ENCODE measurements around the gene GTF2A2.

Gene GTF2A2

DNA sequence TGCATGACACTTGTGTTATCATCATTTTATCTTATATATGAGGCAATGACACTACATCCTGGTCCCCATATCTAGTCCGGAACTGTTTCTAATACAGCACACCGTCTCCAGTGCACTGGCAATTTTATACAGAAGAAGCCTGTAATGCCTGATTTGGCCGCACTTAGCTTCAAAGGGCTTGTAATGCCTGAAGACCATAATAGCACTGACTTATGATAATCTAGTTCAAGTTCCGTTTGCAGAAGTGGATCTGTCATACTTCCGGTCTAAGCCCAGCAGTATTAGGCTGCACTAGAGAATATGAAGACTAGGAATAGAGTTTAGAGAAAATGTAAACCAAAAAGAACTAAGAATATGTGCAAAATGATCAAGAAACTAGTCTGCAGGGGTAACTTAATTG lies 30.5 kb upstream of the GTF2A2 start:
- no peaks in the 10 kb centered on the region for H3K27me3 ChIP-seq (ENCODE audit: insufficient read depth, low read length)
- peaks cover 7% of the 10 kb centered on the region for H3K36me3 ChIP-seq (ENCODE audit: insufficient read depth, low read length)
- no peak overlapping the region for H2AFZ ChIP-seq (ENCODE audit: low read depth, low read length)
- H3K4me1 ChIP-seq (ENCODE audit: insufficient read depth, low read length), result peaks cover 12% of the 10 kb centered on the region
- H3K9me3 ChIP-seq (ENCODE audit: low read length), result no peaks in the 10 kb centered on the region
- peak overlapping the region; percentile 100 for H3K4me3 ChIP-seq (ENCODE audit: low read length)

DNA sequence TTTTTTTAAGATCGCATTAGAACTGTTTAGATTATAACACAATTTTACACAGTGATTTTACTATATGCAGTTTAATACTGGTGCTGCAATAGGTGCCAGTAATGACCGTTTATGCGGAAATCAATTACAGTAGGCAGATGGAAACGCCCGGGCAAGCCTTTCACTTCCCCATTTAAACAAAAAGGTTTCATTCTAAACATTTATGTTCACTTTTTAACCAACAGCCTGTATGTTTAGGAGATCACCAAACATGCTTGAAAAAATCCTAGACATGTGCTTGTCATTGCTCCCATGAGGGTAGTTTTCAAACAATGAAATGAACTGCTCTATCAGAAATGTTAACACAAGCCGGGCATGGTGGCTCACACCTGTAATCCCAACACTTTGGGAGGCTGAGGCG lies 29.1 kb upstream of the GTF2A2 start:
- peaks cover 12% of the 10 kb centered on the region for H3K4me1 ChIP-seq (ENCODE audit: insufficient read depth, low read length)
- peaks cover 17% of the 10 kb centered on the region for H3K36me3 ChIP-seq (ENCODE audit: insufficient read depth, low read length)
- H3K4me3 ChIP-seq (ENCODE audit: low read length), result no peak overlapping the region
- no peak overlapping the region for H2AFZ ChIP-seq (ENCODE audit: low read depth, low read length)
- H3K9me3 ChIP-seq (ENCODE audit: low read length), result no peaks in the 10 kb centered on the region
- H3K27me3 ChIP-seq (ENCODE audit: insufficient read depth, low read length), result no peaks in the 10 kb centered on the region

- H2AFZ ChIP-seq (ENCODE audit: low read depth, low read length), result no peak overlapping the region
- peaks cover 23% of the 10 kb centered on the region for H3K36me3 ChIP-seq (ENCODE audit: insufficient read depth, low read length)
- no peaks in the 10 kb centered on the region for H3K9me3 ChIP-seq (ENCODE audit: low read length)
- no peak overlapping the region for H3K4me3 ChIP-seq (ENCODE audit: low read length)
- no peaks in the 10 kb centered on the region for H3K27me3 ChIP-seq (ENCODE audit: insufficient read depth, low read length)
- H3K4me1 ChIP-seq (ENCODE audit: insufficient read depth, low read length), result peaks cover 12% of the 10 kb centered on the region
Observed at GRCh38 chr15:59685737-59686297, 28.5 kb upstream of the GTF2A2 start.

GRCh38 chr15:59680870-59681269 lies 23.6 kb upstream of the GTF2A2 start:
- Histone ChIP-seq H2AFZ (ENCODE audit: low read depth, low read length) (no peak overlapping the region), H3K4me3 (ENCODE audit: low read length) (no peak overlapping the region), H3K4me1 (ENCODE audit: insufficient read depth, low read length) (no peaks in the 10 kb centered on the region), H3K27me3 (ENCODE audit: insufficient read depth, low read length) (no peaks in the 10 kb centered on the region), H3K9me3 (ENCODE audit: low read length) (no peaks in the 10 kb centered on the region), H3K36me3 (ENCODE audit: insufficient read depth, low read length) (peaks cover 63% of the 10 kb centered on the region)

GRCh38 chr15:59680346-59680745 lies 23.0 kb upstream of the GTF2A2 start:
- Histone ChIP-seq H3K27me3 (ENCODE audit: insufficient read depth, low read length) (no peaks in the 10 kb centered on the region), H2AFZ (ENCODE audit: low read depth, low read length) (no peak overlapping the region), H3K4me1 (ENCODE audit: insufficient read depth, low read length) (no peaks in the 10 kb centered on the region), H3K9me3 (ENCODE audit: low read length) (no peaks in the 10 kb centered on the region), H3K4me3 (ENCODE audit: low read length) (no peak overlapping the region), H3K36me3 (ENCODE audit: insufficient read depth, low read length) (peaks cover 66% of the 10 kb centered on the region)

- Histone ChIP-seq H3K4me3 (ENCODE audit: low read length) (no peak overlapping the region), H3K27me3 (ENCODE audit: insufficient read depth, low read length) (no peaks in the 10 kb centered on the region), H3K9me3 (ENCODE audit: low read length) (no peaks in the 10 kb centered on the region), H3K4me1 (ENCODE audit: insufficient read depth, low read length) (no peaks in the 10 kb centered on the region), H3K36me3 (ENCODE audit: insufficient read depth, low read length) (peaks cover 80% of the 10 kb centered on the region), H2AFZ (ENCODE audit: low read depth, low read length) (no peak overlapping the region)
Observed at GRCh38 chr15:59678620-59679019, 21.3 kb upstream of the GTF2A2 start.

DNA sequence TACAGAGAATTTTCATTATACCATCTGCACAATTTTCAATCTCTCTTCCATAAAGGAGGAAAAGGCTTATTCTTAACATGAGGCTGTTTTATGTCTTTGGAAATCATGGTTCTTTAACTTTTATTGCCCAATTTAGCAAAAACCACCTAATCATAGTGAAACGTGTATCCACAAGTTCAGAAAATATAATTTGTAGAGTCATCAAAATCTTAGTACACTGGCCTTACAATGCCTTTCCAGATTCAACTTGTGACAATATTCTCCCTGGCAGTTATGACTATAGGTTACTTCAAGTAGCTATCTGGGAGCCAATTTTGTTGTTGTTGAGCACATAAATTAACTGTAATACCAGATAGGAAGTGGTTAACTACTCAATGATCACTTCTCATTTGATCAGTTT lies 20.9 kb upstream of the GTF2A2 start:
- Histone ChIP-seq H3K4me1 (ENCODE audit: insufficient read depth, low read length) (no peaks in the 10 kb centered on the region), H2AFZ (ENCODE audit: low read depth, low read length) (no peak overlapping the region), H3K4me3 (ENCODE audit: low read length) (no peak overlapping the region), H3K9me3 (ENCODE audit: low read length) (no peaks in the 10 kb centered on the region), H3K36me3 (ENCODE audit: insufficient read depth, low read length) (peaks cover 84% of the 10 kb centered on the region), H3K27me3 (ENCODE audit: insufficient read depth, low read length) (no peaks in the 10 kb centered on the region)

GRCh38 chr15:59676565-59676964 lies 19.2 kb upstream of the GTF2A2 start:
- H3K27me3 ChIP-seq (ENCODE audit: insufficient read depth, low read length), result no peaks in the 10 kb centered on the region
- H3K4me3 ChIP-seq (ENCODE audit: low read length), result no peak overlapping the region
- H3K4me1 ChIP-seq (ENCODE audit: insufficient read depth, low read length), result no peaks in the 10 kb centered on the region
- H2AFZ ChIP-seq (ENCODE audit: low read depth, low read length), result no peak overlapping the region
- no peaks in the 10 kb centered on the region for H3K9me3 ChIP-seq (ENCODE audit: low read length)
- H3K36me3 ChIP-seq (ENCODE audit: insufficient read depth, low read length), result peaks cover 89% of the 10 kb centered on the region

- peaks cover 86% of the 10 kb centered on the region for H3K36me3 ChIP-seq (ENCODE audit: insufficient read depth, low read length)
- no peaks in the 10 kb centered on the region for H3K4me1 ChIP-seq (ENCODE audit: insufficient read depth, low read length)
- no peak overlapping the region for H2AFZ ChIP-seq (ENCODE audit: low read depth, low read length)
- H3K27me3 ChIP-seq (ENCODE audit: insufficient read depth, low read length), result no peaks in the 10 kb centered on the region
- no peak overlapping the region for H3K4me3 ChIP-seq (ENCODE audit: low read length)
- H3K9me3 ChIP-seq (ENCODE audit: low read length), result no peaks in the 10 kb centered on the region
Observed at GRCh38 chr15:59674361-59674877, 17.1 kb upstream of the GTF2A2 start.

- Histone ChIP-seq H3K4me1 (ENCODE audit: insufficient read depth, low read length) (no peaks in the 10 kb centered on the region), H3K36me3 (ENCODE audit: insufficient read depth, low read length) (peaks cover 73% of the 10 kb centered on the region), H3K4me3 (ENCODE audit: low read length) (no peak overlapping the region), H2AFZ (ENCODE audit: low read depth, low read length) (no peak overlapping the region), H3K27me3 (ENCODE audit: insufficient read depth, low read length) (no peaks in the 10 kb centered on the region), H3K9me3 (ENCODE audit: low read length) (no peaks in the 10 kb centered on the region)
Observed at GRCh38 chr15:59668556-59668955, 11.2 kb upstream of the GTF2A2 start.

DNA sequence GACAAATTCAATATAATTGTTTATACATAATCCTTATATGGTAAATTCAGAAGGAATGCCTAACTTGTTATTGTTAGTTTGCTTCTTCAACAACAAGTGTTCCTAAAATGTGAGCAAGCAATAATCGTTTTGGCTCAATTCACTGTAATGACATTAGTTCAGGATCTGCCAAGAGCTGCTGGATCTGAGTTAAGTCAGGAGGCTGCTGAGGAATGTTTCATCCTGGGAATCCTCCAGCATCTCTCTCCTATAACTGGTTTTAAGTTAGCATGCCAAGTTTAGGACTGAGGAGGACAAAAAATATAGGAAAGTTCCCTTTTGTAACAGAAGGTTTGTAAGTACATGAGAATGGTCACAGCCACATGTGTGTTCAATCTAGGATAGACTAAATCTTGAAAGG lies 4.9 kb upstream of the GTF2A2 start:
- H3K36me3 ChIP-seq (ENCODE audit: insufficient read depth, low read length), result peaks cover 51% of the 10 kb centered on the region
- no peaks in the 10 kb centered on the region for H3K27me3 ChIP-seq (ENCODE audit: insufficient read depth, low read length)
- no peak overlapping the region for H2AFZ ChIP-seq (ENCODE audit: low read depth, low read length)
- H3K4me1 ChIP-seq (ENCODE audit: insufficient read depth, low read length), result no peaks in the 10 kb centered on the region
- H3K4me3 ChIP-seq (ENCODE audit: low read length), result no peak overlapping the region
- H3K9me3 ChIP-seq (ENCODE audit: low read length), result no peaks in the 10 kb centered on the region

GRCh38 chr15:59659366-59659765 lies 2.1 kb upstream of the GTF2A2 start:
- Histone ChIP-seq H3K27me3 (ENCODE audit: insufficient read depth, low read length) (no peaks in the 10 kb centered on the region), H2AFZ (ENCODE audit: low read depth, low read length) (no peak overlapping the region), H3K9me3 (ENCODE audit: low read length) (no peaks in the 10 kb centered on the region), H3K4me3 (ENCODE audit: low read length) (no peak overlapping the region), H3K4me1 (ENCODE audit: insufficient read depth, low read length) (peaks cover 12% of the 10 kb centered on the region), H3K36me3 (ENCODE audit: insufficient read depth, low read length) (peaks cover 41% of the 10 kb centered on the region)

GRCh38 chr15:59657635-59658125 lies 365 bp upstream of the GTF2A2 start:
- H3K4me3 ChIP-seq (ENCODE audit: low read length), result peak overlapping the region; percentile 98
- H3K9me3 ChIP-seq (ENCODE audit: low read length), result peaks cover 2% of the 10 kb centered on the region
- H3K36me3 ChIP-seq (ENCODE audit: insufficient read depth, low read length), result peaks cover 44% of the 10 kb centered on the region
- H3K27me3 ChIP-seq (ENCODE audit: insufficient read depth, low read length), result no peaks in the 10 kb centered on the region
- peaks cover 12% of the 10 kb centered on the region for H3K4me1 ChIP-seq (ENCODE audit: insufficient read depth, low read length)
- peak overlapping the region; percentile 70 for H2AFZ ChIP-seq (ENCODE audit: low read depth, low read length)

GRCh38 chr15:59654046-59654445 lies 3.3 kb downstream of the GTF2A2 start:
- Histone ChIP-seq H3K9me3 (ENCODE audit: low read length) (peaks cover 10% of the 10 kb centered on the region), H3K27me3 (ENCODE audit: insufficient read depth, low read length) (no peaks in the 10 kb centered on the region), H3K4me1 (ENCODE audit: insufficient read depth, low read length) (peaks cover 12% of the 10 kb centered on the region), H2AFZ (ENCODE audit: low read depth, low read length) (no peak overlapping the region), H3K4me3 (ENCODE audit: low read length) (no peak overlapping the region), H3K36me3 (ENCODE audit: insufficient read depth, low read length) (peaks cover 55% of the 10 kb centered on the region)
